H1 (cell line): ENCODE results near the gene IL10. TPM values are rescaled to one million over a fixed set of nuclear protein-coding genes. Genes with fewer than 3 reads are reported as not detected.

Experiments used
- CTCF ChIA-PET: fragments of 300-600 bp; sonication (Branson Sonifier 250); formaldehyde crosslinking; loops from one replicate; lab custom pipeline; 2021; ENCODE audit not compliant: partially characterized antibody; lab: Charles Lee
- POLR2A ChIA-PET: fragments of 300-600 bp; sonication (Branson Sonifier 250); formaldehyde crosslinking; loops from one replicate; lab custom pipeline; 2021; ENCODE audit warnings: inconsistent platforms; ENCODE audit not compliant: partially characterized antibody; lab: Charles Lee
- DNase-seq, 2 experiments: peaks; one replicate each; pipeline versions ENCODE4 v3.0.0 to v3.0.0-alpha.2; 2010 to 2022; ENCODE audit warnings: low spot score in 2 of 2, low read depth in 1 of 2, mixed read lengths in 1 of 2
- FAIRE-seq: peaks from 2 replicates; lab custom pipeline; 2011; peaks lifted over from hg19 to GRCh38; lab: Jason Lieb, UNC
- H2AFZ ChIP-seq: 2 replicates; pipeline ENCODE4 v1.8.1; 2012; ENCODE audit warnings: low read length, inconsistent platforms
- H2AK5ac ChIP-seq: 2 replicates; pipeline ENCODE4 v1.6.1; 2013; ENCODE audit warnings: low read depth, low read length
- H2BK120ac ChIP-seq: replicated peaks from 2 replicates; pipeline ENCODE3; 2013; ENCODE audit warnings: low read depth, low read length, inconsistent platforms
- H2BK12ac ChIP-seq: 2 replicates; pipeline ENCODE4 v1.6.1; 2013; ENCODE audit warnings: low read depth, low read length
- H2BK15ac ChIP-seq: 2 replicates; pipeline ENCODE4 v1.6.1; 2013; ENCODE audit warnings: low read length
- H2BK20ac ChIP-seq: 2 replicates; pipeline ENCODE4 v1.6.1; 2013; ENCODE audit warnings: low read length
- H2BK5ac ChIP-seq: 2 replicates; pipeline ENCODE4 v1.6.1; 2013; ENCODE audit warnings: low read depth, low read length
- H3K14ac ChIP-seq: 2 replicates; pipeline ENCODE4 v1.6.1; 2013; ENCODE audit warnings: inconsistent platforms; ENCODE audit not compliant: insufficient read length
- H3K18ac ChIP-seq: 2 replicates; pipeline ENCODE4 v1.6.1; 2013; ENCODE audit warnings: low read length; ENCODE audit errors: extremely low read depth
- H3K23ac ChIP-seq: 2 replicates; pipeline ENCODE4 v1.6.1; 2013; ENCODE audit warnings: inconsistent platforms; ENCODE audit not compliant: insufficient read length
- H3K23me2 ChIP-seq: 2 replicates; pipeline ENCODE4 v1.6.1; 2013; ENCODE audit warnings: low read depth, low read length
- H3K27ac ChIP-seq: 2 replicates; pipeline ENCODE4 v1.6.1; 2011; ENCODE audit warnings: low read depth, low read length, inconsistent platforms
- H3K27me3 ChIP-seq, 4 experiments: replicated peaks in 1 of 4; 1 replicate in 1 of 4; 2 replicates in 3 of 4; pipeline versions ENCODE4 v1.6.1 to v1.8.1; 2011 to 2013; ENCODE audit warnings: low read length in 3 of 4, mild to moderate bottlenecking in 3 of 4, inconsistent platforms in 2 of 4, mixed read lengths in 2 of 4, moderate library complexity in 1 of 4; ENCODE audit not compliant: control insufficient read depth in 3 of 4, insufficient read depth in 3 of 4; ENCODE audit errors: extremely low read depth in 1 of 4
- H3K36me3 ChIP-seq, 4 experiments: 2 replicates each; pipeline versions ENCODE4 v1.6.1 to v1.8.1; 2011 to 2013; ENCODE audit warnings: mild to moderate bottlenecking in 4 of 4, low read length in 3 of 4, moderate library complexity in 2 of 4, control low read depth in 1 of 4, inconsistent platforms in 1 of 4; ENCODE audit not compliant: insufficient read depth in 4 of 4, control insufficient read depth in 2 of 4
- H3K4ac ChIP-seq: replicated peaks from 2 replicates; pipeline ENCODE3; 2013; ENCODE audit warnings: low read length, low read depth, mixed read lengths, inconsistent platforms; ENCODE audit not compliant: insufficient read length
- H3K4me1 ChIP-seq, 4 experiments: replicated peaks in 1 of 4; 1 replicate in 1 of 4; 2 replicates in 3 of 4; pipeline versions ENCODE4 v1.6.1 to v1.8.1; 2011 to 2013; ENCODE audit warnings: low read length in 3 of 4, inconsistent platforms in 2 of 4, mixed read lengths in 1 of 4; ENCODE audit not compliant: insufficient read depth in 4 of 4, control insufficient read depth in 3 of 4
- H3K4me2 ChIP-seq, 2 experiments: 2 replicates each; pipeline versions ENCODE4 v1.6.1 to v1.8.1; 2011 to 2013; ENCODE audit warnings: low read depth in 2 of 2, low read length in 2 of 2, control low read depth in 1 of 2, inconsistent platforms in 1 of 2, mild to moderate bottlenecking in 1 of 2; ENCODE audit not compliant: insufficient read depth in 1 of 2
- H3K4me3 ChIP-seq, 4 experiments: fragments of 200-600, 300-600 bp in 1 of 4; sonication (generic), shearing (Covaris generic), sonication (Bioruptor Twin) in 1 of 4; 2 replicates each; pipeline versions ENCODE4 v1.5.1 to v1.8.1; 2011 to 2016; ENCODE audit warnings: low read length in 4 of 4, low read depth in 3 of 4, control low read depth in 2 of 4, inconsistent platforms in 2 of 4, mild to moderate bottlenecking in 2 of 4, mixed read lengths in 1 of 4, moderate library complexity in 1 of 4; ENCODE audit not compliant: insufficient read depth in 2 of 4; ENCODE audit errors: extremely low read depth in 1 of 4
- H3K56ac ChIP-seq: replicated peaks from 2 replicates; pipeline ENCODE3; 2013; ENCODE audit warnings: low read depth, mild to moderate bottlenecking, mixed read lengths, low read length, inconsistent platforms; ENCODE audit not compliant: insufficient read length
- H3K79me1 ChIP-seq: 2 replicates; pipeline ENCODE4 v1.6.1; 2013; ENCODE audit warnings: low read depth, low read length, control low read depth
- H3K79me2 ChIP-seq, 2 experiments: 2 replicates each; pipeline versions ENCODE4 v1.6.1 to v1.8.1; 2012 to 2013; ENCODE audit warnings: low read length in 2 of 2, mild to moderate bottlenecking in 2 of 2, inconsistent platforms in 1 of 2; ENCODE audit not compliant: insufficient read depth in 2 of 2, control insufficient read depth in 1 of 2
- H3K9ac ChIP-seq, 4 experiments: replicated peaks in 1 of 4; 1 replicate in 1 of 4; 2 replicates in 3 of 4; pipeline versions ENCODE4 v1.6.1 to v1.8.1; 2011 to 2013; ENCODE audit warnings: low read depth in 3 of 4, low read length in 3 of 4, control low read depth in 2 of 4, mild to moderate bottlenecking in 2 of 4, moderate library complexity in 2 of 4, inconsistent platforms in 1 of 4; ENCODE audit errors: extremely low read depth in 1 of 4
- H3K9me3 ChIP-seq, 2 experiments: 2 replicates each; pipeline versions ENCODE4 v1.6.1 to v1.8.1; 2012 to 2013; ENCODE audit warnings: mild to moderate bottlenecking in 2 of 2, moderate library complexity in 2 of 2, control low read depth in 1 of 2, inconsistent platforms in 1 of 2, low read depth in 1 of 2, low read length in 1 of 2, mixed read lengths in 1 of 2; ENCODE audit not compliant: insufficient read depth in 2 of 2
- H4K20me1 ChIP-seq, 2 experiments: replicated peaks in 1 of 2; 2 replicates each; pipeline versions ENCODE3 to v1.8.1; 2011 to 2013; ENCODE audit warnings: inconsistent platforms in 2 of 2, low read length in 2 of 2, mild to moderate bottlenecking in 1 of 2; ENCODE audit not compliant: insufficient read depth in 2 of 2, control insufficient read depth in 1 of 2
- H4K5ac ChIP-seq: 2 replicates; pipeline ENCODE4 v1.6.1; 2013; ENCODE audit warnings: low read length, low read depth, mixed read lengths, inconsistent platforms; ENCODE audit not compliant: insufficient read length
- H4K8ac ChIP-seq: 2 replicates; pipeline ENCODE4 v1.8.0; 2013; ENCODE audit warnings: mild to moderate bottlenecking, moderate library complexity, low read length, inconsistent platforms; ENCODE audit not compliant: insufficient read depth; ENCODE audit errors: extremely low read depth
- H4K91ac ChIP-seq: replicated peaks from 2 replicates; pipeline ENCODE3; 2013; ENCODE audit warnings: low read length, mixed read lengths, inconsistent platforms; ENCODE audit not compliant: insufficient read length
- CTBP2 ChIP-seq: IDR thresholded peaks from 2 replicates; pipeline ENCODE4 v1.7.0; 2011; ENCODE audit warnings: borderline replicate concordance, mild to moderate bottlenecking, moderate library complexity, mixed read lengths, low read length; ENCODE audit not compliant: insufficient read depth, insufficient read length
- WGBS, 2 experiments: shearing (Covaris generic) in 1 of 2; methylation state at CpG; one replicate each; pipeline versions ENCODE4 v1.1.6 to v1.1.7; 2013 to 2015; ENCODE audit warnings: low lambda C conversion rate in 2 of 2, mixed read lengths in 2 of 2, inconsistent platforms in 1 of 2, low coverage in 1 of 2, missing lambda C conversion rate in 1 of 2; ENCODE audit not compliant: insufficient replicate concordance in 2 of 2, insufficient coverage in 1 of 2, insufficient read length in 1 of 2; ENCODE audit errors: extremely low coverage in 1 of 2, missing lambda C conversion rate in 1 of 2; 5-methylcytosine and 5-hydroxymethylcytosine counted together
- polyA plus RNA-seq, 7 experiments: library from polyadenylated mRNA; depleted of rRNA in 3 of 7; stranded (reverse) in 5 of 7; unstranded in 2 of 7; fragments of >200 nt in 5 of 7; fragments of 200-250 nt in 2 of 7; gene quantifications; 1 replicate in 5 of 7; 2 replicates in 1 of 7; 4 replicates in 1 of 7; pipeline versions ENCODE4 v1.2.1 to v1.2.3, GENCODE V29; 2011 to 2013; ENCODE audit warnings: missing spikeins in 2 of 7, mixed read lengths in 2 of 7
- total RNA-seq: library from RNA; stranded (reverse); fragmentation: NEBNext Ultra II Directional; extraction: Animal tissue kit (Norgen Biotek cat#: 25700); gene quantifications from 2 replicates; pipeline ENCODE4 v1.2.1, GENCODE V29; 2021
- TF ChIP-seq, protein P1 (sequence below): IDR thresholded peaks from 2 replicates; pipeline ENCODE4 v1.6.1; 2011; ENCODE audit warnings: low read depth, mild to moderate bottlenecking, low read length; ENCODE audit not compliant: insufficient read depth

IL10 gene
- total and polyA plus RNA-seq, 2 of the 8 experiments (the other 6 are each of a cell fraction or from before 2014, with no cell fraction given): not detected

DNA sequence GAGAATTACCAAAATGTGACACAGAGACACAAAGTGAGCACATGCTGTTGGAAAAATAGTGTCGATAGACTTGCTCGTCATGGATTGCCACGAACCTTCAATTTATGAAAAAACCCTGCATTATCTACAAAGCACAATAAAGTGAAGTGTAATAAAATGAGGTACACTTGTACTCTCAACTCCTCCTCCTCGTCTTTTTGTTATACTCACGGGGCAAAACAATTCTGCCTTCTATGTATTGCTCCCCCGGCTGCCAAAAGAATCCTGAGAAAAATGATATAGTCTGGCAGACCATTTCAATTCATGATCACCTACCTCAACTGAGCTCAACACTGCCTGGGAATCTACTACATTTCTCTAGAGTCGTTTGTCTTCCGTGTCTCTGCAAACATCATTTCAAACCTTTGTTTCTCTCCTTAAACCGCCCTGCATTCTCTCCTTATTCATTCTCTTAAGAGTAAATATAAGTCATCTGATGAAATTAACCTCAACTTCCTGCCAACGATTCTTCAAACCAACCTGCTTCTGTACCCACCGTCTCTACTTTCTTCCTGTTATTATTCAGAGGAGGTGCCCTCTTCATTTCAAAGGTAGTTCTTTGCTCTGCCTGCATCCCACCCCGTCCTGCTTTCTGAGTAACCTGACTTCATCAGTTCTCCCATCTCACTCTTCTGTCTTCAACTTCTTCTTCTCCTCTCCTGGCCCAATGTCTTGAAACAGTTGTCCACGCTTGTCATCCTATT, 14.6 kb downstream of the IL10 start:
- no peak overlapping the region for H2BK20ac ChIP-seq
- H3K18ac ChIP-seq: no peak overlapping the region
- no peaks in the 10 kb centered on the region for H3K36me3 ChIP-seq
- no peak overlapping the region for H3K27ac ChIP-seq
- H4K8ac ChIP-seq: no peak overlapping the region
- CTCF ChIA-PET: interaction anchor here (1.0 to 1.6 kb wide), 3 partner anchors 23 to 40 kb away, joined by 3 to 5 read pairs (median 4); no protein-coding TSS in a partner anchor
- H3K4ac ChIP-seq: no peak overlapping the region
- POLR2A ChIA-PET: no interaction called here
- no peaks in the 10 kb centered on the region; a peak in 2 of 7 replicates for H3K27me3 ChIP-seq
- H3K23me2 ChIP-seq: no peaks in the 10 kb centered on the region
- no peak overlapping the region for H3K9ac ChIP-seq
- no peak overlapping the region for H3K23ac ChIP-seq
- no peak for TF ChIP-seq CTBP2
- TF ChIP-seq, protein P1, sequence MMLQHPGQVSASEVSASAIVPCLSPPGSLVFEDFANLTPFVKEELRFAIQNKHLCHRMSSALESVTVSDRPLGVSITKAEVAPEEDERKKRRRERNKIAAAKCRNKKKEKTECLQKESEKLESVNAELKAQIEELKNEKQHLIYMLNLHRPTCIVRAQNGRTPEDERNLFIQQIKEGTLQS: no peak
- no peak for FAIRE-seq
- 88% methylated on average over 13 of the region's 13 CpGs; no CpG with 5 or more reads in 1 of the 2 experiments for WGBS, 2 experiments
- no peak overlapping the region for H3K4me3 ChIP-seq
- no peaks in the 10 kb centered on the region for H3K9me3 ChIP-seq
- H4K20me1 ChIP-seq: no peaks in the 10 kb centered on the region
- no peak overlapping the region for H4K5ac ChIP-seq
- H2AK5ac ChIP-seq: no peak overlapping the region
- no peak overlapping the region for H4K91ac ChIP-seq
- H3K79me1 ChIP-seq: no peaks in the 10 kb centered on the region
- no peak overlapping the region for H3K56ac ChIP-seq
- H3K4me1 ChIP-seq: no peaks in the 10 kb centered on the region
- H2BK15ac ChIP-seq: no peak overlapping the region
- H2BK12ac ChIP-seq: no peak overlapping the region
- no peak for DNase-seq
- no peak overlapping the region for H2BK5ac ChIP-seq
- no peak overlapping the region for H2BK120ac ChIP-seq
- H3K4me2 ChIP-seq: no peak overlapping the region
- no peaks in the 10 kb centered on the region for H3K79me2 ChIP-seq
- no peak overlapping the region for H3K14ac ChIP-seq
- H2AFZ ChIP-seq: no peak overlapping the region
